Measurements from ENCODE around the gene KDM2A.

KDM2A gene

GRCh38 chr11:67252831-67253239 is 133.8 kb downstream of the KDM2A start:
- no peaks in the 10 kb centered on the region for H3K4me1 ChIP-seq (ENCODE audit: control insufficient read depth, insufficient read depth, low read length)
- H3K27ac ChIP-seq (ENCODE audit: extremely low read depth, low read depth, low read length) = no peak overlapping the region
- CTCF ChIA-PET = interaction anchor here (0.5 to 9.9 kb wide), 4 partner anchors 10 to 179 kb away, joined by 3 to 65 read pairs (median 6); no protein-coding TSS in a partner anchor
- TF ChIP-seq, protein P1, sequence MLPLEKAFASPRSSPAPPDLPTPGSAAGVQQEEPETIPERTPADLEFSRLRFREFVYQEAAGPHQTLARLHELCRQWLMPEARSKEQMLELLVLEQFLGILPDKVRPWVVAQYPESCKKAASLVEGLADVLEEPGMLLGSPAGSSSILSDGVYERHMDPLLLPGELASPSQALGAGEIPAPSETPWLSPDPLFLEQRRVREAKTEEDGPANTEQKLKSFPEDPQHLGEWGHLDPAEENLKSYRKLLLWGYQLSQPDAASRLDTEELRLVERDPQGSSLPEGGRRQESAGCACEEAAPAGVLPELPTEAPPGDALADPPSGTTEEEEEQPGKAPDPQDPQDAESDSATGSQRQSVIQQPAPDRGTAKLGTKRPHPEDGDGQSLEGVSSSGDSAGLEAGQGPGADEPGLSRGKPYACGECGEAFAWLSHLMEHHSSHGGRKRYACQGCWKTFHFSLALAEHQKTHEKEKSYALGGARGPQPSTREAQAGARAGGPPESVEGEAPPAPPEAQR (tag by site-specific recombination; IDR thresholded peaks at IDR 0.05) = no peak
- TF ChIP-seq CTCF (tag by site-specific recombination; IDR thresholded peaks at IDR 0.05) (peak; percentile 36; the same call in 1 of the 2 replicates), FEZF1 (tag by site-specific recombination; IDR thresholded peaks at IDR 0.05) (0 out of 2 replicates have a peak, but pooled peaks have one; percentile 9), ZNF416 (tag by site-specific recombination; IDR thresholded peaks at IDR 0.05) (no peak), ZNF221 (tag by site-specific recombination; IDR thresholded peaks at IDR 0.05; ENCODE audit: borderline replicate concordance) (no peak), ZNF280C (tag by site-specific recombination; IDR thresholded peaks at IDR 0.05) (no peak), ZEB2 (tag by site-specific recombination; IDR thresholded peaks at IDR 0.05) (no peak), GFI1B (tag by site-specific recombination; IDR thresholded peaks at IDR 0.05) (no peak)
- TF ChIP-seq, protein P2, sequence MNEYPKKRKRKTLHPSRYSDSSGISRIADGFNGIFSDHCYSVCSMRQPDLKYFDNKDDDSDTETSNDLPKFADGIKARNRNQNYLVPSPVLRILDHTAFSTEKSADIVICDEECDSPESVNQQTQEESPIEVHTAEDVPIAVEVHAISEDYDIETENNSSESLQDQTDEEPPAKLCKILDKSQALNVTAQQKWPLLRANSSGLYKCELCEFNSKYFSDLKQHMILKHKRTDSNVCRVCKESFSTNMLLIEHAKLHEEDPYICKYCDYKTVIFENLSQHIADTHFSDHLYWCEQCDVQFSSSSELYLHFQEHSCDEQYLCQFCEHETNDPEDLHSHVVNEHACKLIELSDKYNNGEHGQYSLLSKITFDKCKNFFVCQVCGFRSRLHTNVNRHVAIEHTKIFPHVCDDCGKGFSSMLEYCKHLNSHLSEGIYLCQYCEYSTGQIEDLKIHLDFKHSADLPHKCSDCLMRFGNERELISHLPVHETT (tag by site-specific recombination; IDR thresholded peaks at IDR 0.05) = no peak
- POLR2A ChIA-PET = no interaction called here
- H3K36me3 ChIP-seq (ENCODE audit: control insufficient read depth in 2 of 2, insufficient read depth in 1 of 2, low read length in 2 of 2) = peaks cover 3 to 94% of the 10 kb centered on the region in 2 experiments; a peak in 1 of 3 replicates
- H3K9me3 ChIP-seq (ENCODE audit: control insufficient read depth, insufficient read depth, low read depth, low read length) = no peaks in the 10 kb centered on the region
- no peak overlapping the region for H3K4me3 ChIP-seq (ENCODE audit: low read depth, low read length)

DNA sequence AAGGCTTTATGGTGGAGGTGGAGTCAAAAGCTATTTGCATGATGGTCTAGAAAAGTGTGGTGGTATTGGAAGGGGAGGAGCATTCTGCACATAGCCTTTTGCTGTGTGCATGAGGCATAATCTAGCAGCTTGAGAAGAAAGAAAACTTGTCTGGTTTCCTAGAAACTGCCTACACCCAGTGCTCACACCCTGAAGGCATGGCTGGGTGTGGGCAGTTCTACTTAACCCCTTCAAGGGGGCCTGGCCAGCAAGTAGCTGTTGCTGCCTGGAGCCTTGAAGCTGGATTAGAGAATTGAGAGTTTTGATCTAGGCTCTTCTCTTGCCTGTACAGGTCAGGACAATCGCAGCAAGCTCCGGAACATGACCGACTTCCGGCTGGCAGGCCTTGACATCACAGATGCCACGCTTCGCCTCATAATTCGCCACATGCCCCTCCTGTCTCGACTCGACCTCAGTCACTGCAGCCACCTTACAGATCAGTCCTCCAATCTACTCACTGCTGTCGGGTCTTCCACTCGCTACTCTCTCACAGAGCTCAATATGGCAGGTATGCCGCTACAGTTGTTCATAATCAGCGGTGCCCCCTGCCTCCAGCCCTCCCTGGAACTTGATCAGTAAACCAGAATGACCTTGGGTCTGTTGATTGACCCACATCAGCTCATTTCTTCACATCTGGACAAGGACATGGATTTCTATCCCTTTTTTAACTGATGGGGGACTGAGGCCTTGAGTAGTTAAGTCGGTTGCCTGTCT is 135.0 kb downstream of the KDM2A start:
- Histone ChIP-seq H3K4me1 (ENCODE audit: control insufficient read depth, insufficient read depth, low read length) (no peaks in the 10 kb centered on the region), H3K9me3 (ENCODE audit: control insufficient read depth, insufficient read depth, low read depth, low read length) (no peaks in the 10 kb centered on the region), H3K27ac (ENCODE audit: extremely low read depth, low read depth, low read length) (no peak overlapping the region), H3K36me3 (ENCODE audit: control insufficient read depth in 2 of 2, insufficient read depth in 1 of 2, low read length in 2 of 2) (peaks cover 3 to 82% of the 10 kb centered on the region in 2 experiments; a peak in 1 of 3 replicates), H3K4me3 (ENCODE audit: low read depth, low read length) (no peak overlapping the region)
- POLR2A ChIA-PET = interaction anchor here (1.8 kb wide), 1 partner anchor 14 kb away, joined by 9 read pairs; no protein-coding TSS in a partner anchor
- CTCF ChIA-PET = interaction anchor here (0.6 to 9.9 kb wide), 9 partner anchors 9 to 199 kb away, joined by 3 to 65 read pairs (median 5); partner anchors contain the start of gene SSH3
- TF ChIP-seq ZNF555 (tag by site-specific recombination; conservative IDR thresholded peaks at IDR 0.05) = no peak
- TF ChIP-seq GFI1B (tag by site-specific recombination; IDR thresholded peaks at IDR 0.05) = no peak
- TF ChIP-seq ZNF692 (tag by site-specific recombination; IDR thresholded peaks at IDR 0.05) = no peak
- no peak for TF ChIP-seq ZNF114 (tag by site-specific recombination; IDR thresholded peaks at IDR 0.05)
- TF ChIP-seq ZNF239 (tag by site-specific recombination; IDR thresholded peaks at IDR 0.05) = no peak
- no peak for TF ChIP-seq ZNF292 (tag by site-specific recombination; IDR thresholded peaks at IDR 0.05; ENCODE audit: borderline replicate concordance, low read depth)
- TF ChIP-seq ZNF707 (tag by site-specific recombination; IDR thresholded peaks at IDR 0.05) = no peak
- TF ChIP-seq ZSCAN16 (tag by site-specific recombination; IDR thresholded peaks at IDR 0.05) = no peak
- no peak for TF ChIP-seq ZNF670 (tag by site-specific recombination; IDR thresholded peaks at IDR 0.05; ENCODE audit: low read depth)
- no peak for TF ChIP-seq PRDM4 (tag by site-specific recombination; IDR thresholded peaks at IDR 0.05)
- no peak for TF ChIP-seq ZNF16 (tag by site-specific recombination; IDR thresholded peaks at IDR 0.05; ENCODE audit: low read depth)
